SH-SY5Y (cell line): ENCODE data around the gene INHA.

ENCODE experiments used
- GATA2 ChIP-seq: IDR thresholded peaks from 2 replicates; pipeline ENCODE4 v1.6.1; 2011; ENCODE audit warnings: mild to moderate bottlenecking, low read depth, low read length
- GATA3 ChIP-seq: IDR thresholded peaks from 2 replicates; pipeline ENCODE4 v1.6.1; 2011; ENCODE audit warnings: low read depth, mild to moderate bottlenecking, low read length, moderate library complexity

GRCh38 chr2:219563271-219563928 is 8.7 kb upstream of the INHA start:
- TF ChIP-seq GATA3 (no peak), GATA2 (no peak)
